Astrocyte (in vitro differentiated cells and primary cell): ENCODE measurements around the gene RAPGEF6.

Experiments used
- CTCF ChIP-seq: IDR thresholded peaks from 2 replicates; pipeline ENCODE4 v1.5.1; 2011; ENCODE audit warnings: low read depth, mild to moderate bottlenecking, inconsistent platforms, low read length, moderate library complexity; ENCODE audit not compliant: insufficient read depth
- EZH2 ChIP-seq: IDR thresholded peaks from 2 replicates; pipeline ENCODE4 v1.6.1; 2012; ENCODE audit warnings: mild to moderate bottlenecking, low read length, inconsistent platforms; ENCODE audit not compliant: insufficient read depth

- no peak for TF ChIP-seq CTCF
- no peak for TF ChIP-seq EZH2
Measured at GRCh38 chr5:131482617-131483016, 152.4 kb downstream of the RAPGEF6 start.
